Bronchial epithelial cell (primary cell): ENCODE data around the gene DMRTB1. TPM values are rescaled to one million over a fixed set of nuclear protein-coding genes. Genes with fewer than 3 reads are reported as not detected.

ENCODE experiments used
- DNase-seq: peaks from one replicate; pipeline ENCODE4 v3.0.0-alpha.2; 2010; ENCODE audit warnings: low read depth
- FAIRE-seq: peaks from 2 replicates; lab custom pipeline; 2011; peaks lifted over from hg19 to GRCh38; lab: Jason Lieb, UNC
- H3K27me3 ChIP-seq: 2 replicates; pipeline ENCODE4 v1.5.1; 2011; ENCODE audit warnings: low read length; ENCODE audit not compliant: control insufficient read depth, insufficient read depth
- H3K36me3 ChIP-seq: 2 replicates; pipeline ENCODE4 v1.5.1; 2011; ENCODE audit warnings: low read length; ENCODE audit not compliant: control insufficient read depth, insufficient read depth
- H3K4me3 ChIP-seq: 2 replicates; pipeline ENCODE4 v1.5.1; 2011; ENCODE audit warnings: mild to moderate bottlenecking, low read depth, low read length, control low read depth
- total RNA-seq: library from RNA; depleted of rRNA; stranded (reverse); fragments of >200 nt; gene quantifications from 2 replicates; pipeline ENCODE4 v1.2.1, GENCODE V29; 2014
- TF ChIP-seq, protein P1 (sequence below): IDR thresholded peaks from 2 replicates; pipeline ENCODE4 v1.5.1; 2011; ENCODE audit warnings: mild to moderate bottlenecking, moderate library complexity, low read length, control low read depth, inconsistent platforms; ENCODE audit not compliant: insufficient read depth, severe bottlenecking

DMRTB1 gene
- total RNA-seq, 1 donor from 2014 or later, result not detected

DNA sequence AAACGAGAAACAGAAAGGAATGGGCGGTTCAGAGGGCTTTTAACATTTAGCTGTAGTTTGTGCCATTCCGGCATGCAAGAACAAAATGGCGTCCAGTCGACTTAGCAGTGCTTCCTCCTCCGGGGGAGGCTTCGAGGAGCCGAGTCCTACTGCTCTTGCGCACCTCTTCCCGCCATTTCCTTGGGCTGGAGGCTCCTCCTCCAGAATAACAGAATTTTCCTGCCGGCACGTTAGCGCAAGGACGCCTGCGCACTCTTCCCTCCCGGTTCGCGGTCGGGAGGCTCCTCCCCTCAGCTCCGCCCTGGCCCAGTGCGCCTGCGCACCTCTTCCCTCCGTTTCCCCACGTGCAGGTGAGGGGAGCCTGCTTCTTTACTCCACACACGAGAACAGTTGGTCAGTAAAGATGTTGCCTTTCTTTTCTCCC lies 1.0 kb downstream of the DMRTB1 start:
- TF ChIP-seq, protein P1, sequence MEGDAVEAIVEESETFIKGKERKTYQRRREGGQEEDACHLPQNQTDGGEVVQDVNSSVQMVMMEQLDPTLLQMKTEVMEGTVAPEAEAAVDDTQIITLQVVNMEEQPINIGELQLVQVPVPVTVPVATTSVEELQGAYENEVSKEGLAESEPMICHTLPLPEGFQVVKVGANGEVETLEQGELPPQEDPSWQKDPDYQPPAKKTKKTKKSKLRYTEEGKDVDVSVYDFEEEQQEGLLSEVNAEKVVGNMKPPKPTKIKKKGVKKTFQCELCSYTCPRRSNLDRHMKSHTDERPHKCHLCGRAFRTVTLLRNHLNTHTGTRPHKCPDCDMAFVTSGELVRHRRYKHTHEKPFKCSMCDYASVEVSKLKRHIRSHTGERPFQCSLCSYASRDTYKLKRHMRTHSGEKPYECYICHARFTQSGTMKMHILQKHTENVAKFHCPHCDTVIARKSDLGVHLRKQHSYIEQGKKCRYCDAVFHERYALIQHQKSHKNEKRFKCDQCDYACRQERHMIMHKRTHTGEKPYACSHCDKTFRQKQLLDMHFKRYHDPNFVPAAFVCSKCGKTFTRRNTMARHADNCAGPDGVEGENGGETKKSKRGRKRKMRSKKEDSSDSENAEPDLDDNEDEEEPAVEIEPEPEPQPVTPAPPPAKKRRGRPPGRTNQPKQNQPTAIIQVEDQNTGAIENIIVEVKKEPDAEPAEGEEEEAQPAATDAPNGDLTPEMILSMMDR, result no peak
- no peak overlapping the region for H3K4me3 ChIP-seq
- H3K27me3 ChIP-seq, result peaks cover 3% of the 10 kb centered on the region
- FAIRE-seq, result no peak
- DNase-seq, result no peak
- no peaks in the 10 kb centered on the region for H3K36me3 ChIP-seq

DNA sequence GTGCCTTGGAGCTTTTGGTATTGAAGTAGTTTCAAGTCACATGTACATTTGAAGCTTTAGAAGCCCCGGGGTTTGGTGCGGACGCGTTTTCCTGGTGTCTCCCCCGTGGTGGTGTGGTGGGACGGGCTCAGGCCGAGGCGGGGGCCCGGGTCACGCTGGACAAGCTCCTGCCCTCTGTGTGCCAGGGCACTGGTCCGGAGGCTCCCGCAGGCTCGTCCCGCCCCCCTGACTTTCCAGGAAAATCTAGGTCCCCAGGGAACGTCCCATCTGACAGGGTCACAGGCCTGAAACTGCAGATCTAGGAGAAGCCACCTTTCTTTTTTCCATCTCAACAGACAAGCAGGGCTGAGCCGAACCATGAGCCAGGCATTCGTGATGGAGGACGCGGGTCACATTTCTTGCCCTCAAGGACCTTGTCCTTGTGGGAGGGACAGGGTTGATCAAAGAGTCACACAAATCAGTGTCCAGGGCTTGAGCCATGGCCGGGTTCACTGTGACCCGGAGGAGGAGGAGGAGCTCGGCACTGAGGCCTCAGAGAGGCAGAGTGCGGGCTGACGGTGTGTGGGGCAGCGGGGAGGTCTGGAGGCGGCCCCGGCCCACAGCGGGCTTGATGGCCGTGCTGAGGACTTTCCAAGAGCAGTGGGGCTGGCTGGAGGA lies 1.6 kb downstream of the DMRTB1 start:
- no peak for FAIRE-seq

DNA sequence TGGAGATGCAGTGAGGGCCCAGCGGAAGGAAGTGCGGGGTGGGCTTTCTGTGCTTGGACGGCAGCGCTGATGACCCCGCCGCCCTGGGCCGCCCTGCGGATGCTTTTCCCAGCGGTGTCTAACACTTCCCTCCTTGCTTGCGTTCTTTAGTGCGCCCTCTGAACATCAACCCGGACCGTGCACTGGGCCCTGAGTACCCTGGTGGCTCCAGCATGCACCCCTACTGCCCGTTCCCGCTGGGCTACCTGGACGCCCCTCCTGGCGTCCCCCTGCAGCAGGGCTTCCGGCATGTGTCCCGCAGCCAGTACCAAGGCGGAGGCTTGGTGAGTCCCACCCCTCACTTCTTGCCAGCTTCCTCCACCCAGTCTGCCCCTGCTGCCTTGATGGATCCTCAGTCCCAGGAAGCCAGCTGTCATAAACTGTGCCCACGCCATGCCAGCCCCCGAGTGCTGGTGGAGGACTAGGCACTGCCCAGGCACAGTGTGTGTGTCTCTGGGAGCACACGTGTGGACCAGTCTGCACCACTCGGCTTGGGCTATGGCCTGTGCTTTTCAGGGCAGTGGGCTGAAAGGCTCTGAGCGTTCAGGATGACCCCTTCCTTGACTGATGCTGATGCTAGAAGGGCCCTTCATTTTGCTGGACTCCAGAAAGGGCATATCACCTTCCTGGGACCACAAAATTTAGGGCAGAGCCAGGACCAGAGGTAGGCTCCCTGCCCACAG lies 2.3 kb downstream of the DMRTB1 start:
- no peak overlapping the region for H3K4me3 ChIP-seq
- TF ChIP-seq, protein P1, result no peak
- FAIRE-seq, result no peak
- peaks cover 3% of the 10 kb centered on the region for H3K27me3 ChIP-seq
- DNase-seq, result no peak
- no peaks in the 10 kb centered on the region for H3K36me3 ChIP-seq

More for the DNA sequence above, 1.6 kb downstream of the DMRTB1 start:
- H3K36me3 ChIP-seq, result no peaks in the 10 kb centered on the region
- TF ChIP-seq, protein P1, result no peak
- DNase-seq, result no peak
- H3K27me3 ChIP-seq, result peaks cover 3% of the 10 kb centered on the region
- H3K4me3 ChIP-seq, result no peak overlapping the region

DNA sequence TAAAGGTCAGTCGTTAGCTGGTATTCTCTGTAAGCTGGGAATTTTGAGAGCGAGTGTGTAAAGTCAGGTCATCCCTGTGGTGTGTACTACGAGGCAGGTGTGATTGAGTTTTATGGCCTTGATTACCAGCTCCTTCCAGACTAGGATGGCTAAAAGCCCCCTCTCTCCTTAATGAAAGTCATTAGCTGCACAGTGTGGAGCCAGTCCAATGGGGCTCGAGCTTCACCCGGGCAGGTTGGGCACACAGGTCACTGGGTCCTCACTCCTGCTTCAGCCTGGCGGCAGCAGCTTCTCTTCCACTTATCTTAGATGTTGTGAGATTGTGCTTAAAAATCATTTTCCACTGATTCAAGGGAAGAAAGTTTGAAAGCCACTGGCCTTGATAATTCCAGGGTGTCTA lies 3.0 kb downstream of the DMRTB1 start:
- Histone ChIP-seq H3K27me3 (peaks cover 3% of the 10 kb centered on the region), H3K4me3 (no peak overlapping the region), H3K36me3 (no peaks in the 10 kb centered on the region)
- FAIRE-seq, result no peak
- DNase-seq, result no peak
- TF ChIP-seq, protein P1, result no peak

DNA sequence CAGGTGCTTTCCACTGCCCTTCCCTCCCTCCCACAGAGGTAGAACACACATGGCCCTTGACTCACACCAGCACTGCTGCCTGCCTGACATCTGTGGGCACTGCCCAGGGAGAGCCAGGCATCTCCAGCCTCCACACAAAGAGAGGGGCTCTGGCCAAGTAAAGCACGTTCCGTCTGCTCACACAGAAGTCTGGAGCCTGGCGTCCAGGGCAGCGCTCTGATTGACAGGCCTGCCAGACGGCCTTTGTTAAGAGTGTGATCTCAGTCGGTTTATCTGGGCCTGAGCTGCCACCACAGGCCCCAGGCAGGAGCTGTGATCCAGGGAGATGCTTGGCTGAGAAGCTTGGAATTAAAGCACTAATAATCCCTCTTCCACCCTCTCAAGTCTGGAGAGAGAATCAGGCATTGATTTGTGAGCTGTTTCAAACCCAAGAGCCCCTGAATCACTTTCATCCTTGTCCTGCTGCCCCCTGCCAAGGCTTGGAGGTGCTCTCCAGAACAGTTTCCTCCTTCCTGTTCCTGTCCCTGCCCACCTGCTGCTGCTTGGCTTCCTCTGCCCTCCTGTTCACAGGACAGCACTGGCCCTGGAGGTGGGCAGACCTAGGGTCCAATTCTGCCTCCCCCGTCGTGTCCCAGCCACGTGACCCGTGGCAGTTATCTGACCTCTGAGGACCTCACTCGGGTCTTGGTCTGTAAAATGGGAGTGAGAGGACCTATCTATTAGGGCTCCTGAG lies 3.7 kb downstream of the DMRTB1 start:
- H3K27me3 ChIP-seq, result peaks cover 3% of the 10 kb centered on the region
- no peak for FAIRE-seq
- no peak for DNase-seq
- TF ChIP-seq, protein P1, result no peak
- H3K36me3 ChIP-seq, result no peaks in the 10 kb centered on the region
- H3K4me3 ChIP-seq, result no peak overlapping the region
